Activated T-cell treated with anti-CD3 and anti-CD28 coated beads, Interleukin-2, amount 50 U/mL, for 72 hours (primary cell): ENCODE data around the gene CACNA1D. TPM values are rescaled to one million over a fixed set of nuclear protein-coding genes. Genes with fewer than 3 reads are reported as not detected.
A peak's percentile ranks its signal among the peaks of the same experiment; 100 is the strongest.

Experiments used
- ATAC-seq, 2 donors: fragments of 150-1000 bp; cut with Tn5 transposase; replicated peaks in 1 of 2; 2 replicates each; pipeline ENCODE4 v1.10.0; 2021; ENCODE audit warnings: moderate library complexity in 2 of 2, mild to moderate bottlenecking in 1 of 2
- DNase-seq, 2 donors: peaks; one replicate each; pipeline ENCODE4 v3.0.0; 2021 to 2022; ENCODE audit warnings: mixed read lengths in 1 of 2
- H3K27ac Mint-ChIP-seq: one replicate; pipeline ENCODE4 v1.8.0; 2022; ENCODE audit warnings: mild to moderate bottlenecking, moderate library complexity, mixed read lengths
- H3K27me3 Mint-ChIP-seq: one replicate; pipeline ENCODE4 v1.8.0; 2022; ENCODE audit warnings: low read depth, mixed read lengths
- H3K36me3 Mint-ChIP-seq, 2 donors: one replicate each; pipeline ENCODE4 v1.8.0; 2022; ENCODE audit warnings: mixed read lengths in 2 of 2, mild to moderate bottlenecking in 1 of 2; ENCODE audit not compliant: insufficient read depth in 2 of 2
- H3K4me1 Mint-ChIP-seq: one replicate; pipeline ENCODE4 v1.8.0; 2022; ENCODE audit warnings: low read depth, mixed read lengths
- H3K4me3 Mint-ChIP-seq, 2 donors: one replicate each; pipeline ENCODE4 v1.8.0; 2022; ENCODE audit warnings: mild to moderate bottlenecking in 2 of 2, mixed read lengths in 2 of 2, moderate library complexity in 2 of 2
- H3K9me3 Mint-ChIP-seq, 2 donors: one replicate each; pipeline ENCODE4 v1.8.0; 2022; ENCODE audit warnings: mixed read lengths in 2 of 2
- total RNA-seq, 2 donors: library from RNA; stranded (reverse); gene quantifications; one replicate each; pipeline ENCODE4 v1.2.3, GENCODE V29; 2022

Gene CACNA1D
- total RNA-seq, 2 donors from 2014 or later, result 0.82 to 1.9 TPM

DNA sequence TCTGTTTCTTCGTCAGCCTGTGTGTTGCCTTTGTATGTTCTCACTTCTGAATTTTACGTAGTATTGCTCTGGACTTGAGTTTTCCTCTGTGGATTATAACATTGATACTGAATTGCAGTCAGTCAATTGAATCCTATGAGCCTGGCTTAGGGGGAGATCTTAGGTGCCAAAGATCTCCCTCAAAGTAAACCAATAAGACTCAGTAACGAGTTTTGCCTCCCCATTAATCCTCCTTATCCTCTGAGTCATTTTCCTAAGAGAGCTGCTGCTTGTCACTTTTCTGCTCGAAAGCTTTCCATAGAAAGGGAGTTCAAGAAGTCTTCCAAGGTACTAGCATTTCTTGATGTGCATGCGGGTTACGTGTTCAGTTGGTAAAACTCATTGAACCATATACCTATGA, 225.4 kb downstream of the CACNA1D start:
- no peak overlapping the region for H3K4me3 Mint-ChIP-seq
- ATAC-seq (no peak), DNase-seq (no peak)
- no peaks in the 10 kb centered on the region for H3K9me3 Mint-ChIP-seq
- H3K27ac Mint-ChIP-seq, result no peak overlapping the region
- peaks cover 5% of the 10 kb centered on the region for H3K4me1 Mint-ChIP-seq
- H3K27me3 Mint-ChIP-seq, result peaks cover 48% of the 10 kb centered on the region
- H3K36me3 Mint-ChIP-seq, result no peaks in the 10 kb centered on the region

DNA sequence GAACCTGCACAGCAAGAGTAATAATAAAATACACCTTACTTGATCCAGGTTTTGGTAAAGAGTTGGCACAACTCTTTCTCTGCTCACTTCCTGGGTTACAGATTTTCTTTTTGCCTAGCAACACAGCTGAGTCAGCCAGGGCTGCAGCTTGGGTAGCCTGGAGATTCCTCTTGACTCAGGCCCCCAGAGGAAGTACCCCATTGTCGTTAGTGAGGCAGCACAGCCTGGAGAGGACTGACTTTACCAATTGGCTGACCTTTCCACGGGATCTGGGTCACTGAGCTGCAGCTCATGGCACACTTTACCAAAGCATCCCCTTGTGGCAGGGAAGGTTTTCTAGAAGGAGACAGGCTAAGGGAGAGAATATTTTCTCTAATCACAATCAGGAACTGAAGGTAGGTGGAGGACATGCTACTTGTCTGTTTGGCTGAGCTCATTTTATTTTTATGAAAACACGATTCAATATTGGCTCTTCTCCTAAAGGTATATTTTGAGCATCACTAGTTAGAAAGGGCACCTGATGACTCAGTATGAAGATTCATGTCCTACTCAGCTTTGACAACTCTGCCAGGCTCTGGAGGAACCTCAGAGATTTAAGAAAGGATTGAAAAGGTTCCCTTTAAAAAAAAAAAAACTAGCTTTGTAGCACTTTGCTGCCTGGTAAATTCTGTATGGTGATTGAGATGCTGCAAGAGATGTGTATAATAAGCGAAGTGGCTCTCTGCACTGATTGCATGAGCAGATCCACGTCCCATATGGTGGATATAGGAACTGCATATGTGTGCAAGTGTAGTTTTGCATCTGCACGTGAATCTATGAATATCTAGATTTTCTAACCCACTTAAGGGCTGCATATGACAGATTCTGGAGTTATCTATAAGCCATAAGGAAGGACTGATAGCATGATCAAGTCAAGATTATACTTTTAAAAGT, 227.0 kb downstream of the CACNA1D start:
- Mint-ChIP-seq H3K9me3 (no peaks in the 10 kb centered on the region), H3K4me3 (no peak overlapping the region), H3K27ac (no peak overlapping the region), H3K27me3 (peaks cover 63% of the 10 kb centered on the region), H3K36me3 (no peaks in the 10 kb centered on the region), H3K4me1 (peaks cover 5% of the 10 kb centered on the region)
- DNase-seq (no peak), ATAC-seq (no peak)

DNA sequence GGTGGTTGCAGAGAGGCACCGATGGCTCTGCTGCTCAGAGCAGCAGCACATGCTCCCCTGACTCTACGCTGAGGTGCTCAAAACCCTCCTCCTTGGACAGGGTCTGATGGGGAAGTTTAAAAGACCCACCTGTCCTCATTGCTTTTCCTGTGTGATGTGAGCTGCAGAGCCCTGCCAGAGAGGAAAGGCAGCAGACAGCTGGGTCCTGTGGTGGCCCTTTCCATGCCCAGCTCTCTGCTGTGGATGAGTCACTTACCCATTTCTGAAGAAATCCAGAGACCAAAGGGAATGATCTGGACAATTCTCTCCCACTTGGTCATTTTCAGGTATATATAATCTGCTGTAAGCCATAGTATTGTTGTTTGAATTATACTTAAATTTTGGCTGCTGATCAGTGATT, 230.2 kb downstream of the CACNA1D start:
- H3K4me1 Mint-ChIP-seq, result peaks cover 5% of the 10 kb centered on the region

DNA sequence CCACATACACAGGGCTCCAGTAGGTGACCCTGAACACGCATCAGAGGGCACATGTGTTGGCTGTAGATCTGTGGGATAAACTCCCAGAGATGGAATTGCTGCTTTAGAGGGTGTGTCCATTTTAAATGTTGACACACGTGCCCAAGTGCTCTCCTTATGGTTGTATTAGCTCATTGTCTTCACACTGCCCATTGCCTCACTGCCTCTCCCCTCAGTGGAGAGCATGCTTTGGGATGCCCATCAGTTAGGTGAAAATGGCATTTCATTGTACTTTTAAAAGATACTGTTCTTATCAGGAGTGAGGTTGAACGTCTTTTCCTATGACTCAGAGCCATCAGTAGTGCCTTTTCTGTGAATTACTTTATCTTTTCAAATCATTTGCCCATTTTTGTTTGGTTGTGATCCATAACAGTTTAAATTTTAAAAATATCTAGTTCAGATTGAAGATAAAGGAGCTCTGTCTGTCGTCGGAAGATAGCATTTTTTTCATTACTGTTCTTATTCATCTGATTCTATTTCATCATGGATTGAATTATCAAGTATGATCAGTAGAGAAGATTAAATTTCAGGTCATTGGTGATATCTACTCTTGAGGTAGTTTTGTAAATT, 231.1 kb downstream of the CACNA1D start:
- ATAC-seq (no peak), DNase-seq (no peak)
- Mint-ChIP-seq H3K4me3 (no peak overlapping the region), H3K9me3 (no peaks in the 10 kb centered on the region), H3K27ac (no peak overlapping the region), H3K27me3 (peaks cover 66% of the 10 kb centered on the region), H3K36me3 (no peaks in the 10 kb centered on the region), H3K4me1 (peaks cover 5% of the 10 kb centered on the region)

More for the DNA sequence above, 230.2 kb downstream of the CACNA1D start:
- H3K9me3 Mint-ChIP-seq, result no peaks in the 10 kb centered on the region
- ATAC-seq, result no peak
- DNase-seq, result no peak
- H3K4me3 Mint-ChIP-seq, result no peak overlapping the region
- no peak overlapping the region for H3K27ac Mint-ChIP-seq
- H3K36me3 Mint-ChIP-seq, result no peaks in the 10 kb centered on the region
- peaks cover 64% of the 10 kb centered on the region for H3K27me3 Mint-ChIP-seq

DNA sequence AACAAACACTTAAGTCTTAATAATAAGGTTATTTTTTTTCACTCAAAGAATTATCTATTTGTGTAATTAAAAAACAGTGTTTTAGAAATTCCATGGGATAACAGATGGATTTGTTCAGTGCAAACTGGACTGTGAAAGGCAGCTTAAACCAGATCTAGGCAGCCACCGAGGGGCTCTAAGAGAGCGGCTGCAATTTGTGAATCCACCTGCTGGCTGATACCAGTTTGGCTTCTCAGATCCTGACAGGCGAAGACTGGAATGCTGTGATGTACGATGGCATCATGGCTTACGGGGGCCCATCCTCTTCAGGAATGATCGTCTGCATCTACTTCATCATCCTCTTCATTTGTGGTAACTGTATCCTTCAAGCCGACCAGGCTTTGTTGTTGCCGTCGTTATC, 232.2 kb downstream of the CACNA1D start:
- DNase-seq (no peak), ATAC-seq (no peak)
- no peaks in the 10 kb centered on the region for H3K36me3 Mint-ChIP-seq
- H3K4me3 Mint-ChIP-seq, result no peak overlapping the region
- no peaks in the 10 kb centered on the region for H3K9me3 Mint-ChIP-seq
- H3K27ac Mint-ChIP-seq, result no peak overlapping the region
- H3K4me1 Mint-ChIP-seq, result no peaks in the 10 kb centered on the region
- peaks cover 62% of the 10 kb centered on the region for H3K27me3 Mint-ChIP-seq

DNA sequence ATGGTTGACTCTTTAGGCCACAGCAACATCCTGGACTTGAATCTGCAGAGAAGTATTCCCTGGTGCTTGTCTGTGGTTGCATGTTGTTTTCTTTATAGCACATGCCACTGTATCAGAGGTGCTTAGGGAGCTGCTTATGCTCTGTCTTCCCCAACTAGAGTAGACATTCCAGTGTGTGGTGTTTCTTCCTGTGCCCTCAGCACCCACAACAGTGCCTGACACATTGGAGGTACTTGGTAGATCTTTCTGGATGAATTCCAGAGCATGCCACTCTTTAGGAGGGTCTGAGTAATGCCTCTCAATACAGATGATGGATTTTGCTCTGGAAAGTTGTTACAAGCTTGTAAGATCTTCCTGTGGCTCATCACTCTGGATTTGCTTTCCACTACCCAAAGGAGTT, 234.2 kb downstream of the CACNA1D start:
- Mint-ChIP-seq H3K27me3 (peaks cover 57% of the 10 kb centered on the region), H3K9me3 (no peaks in the 10 kb centered on the region), H3K4me3 (no peak overlapping the region), H3K27ac (no peak overlapping the region), H3K4me1 (no peaks in the 10 kb centered on the region), H3K36me3 (no peaks in the 10 kb centered on the region)
- DNase-seq (no peak), ATAC-seq (no peak)

DNA sequence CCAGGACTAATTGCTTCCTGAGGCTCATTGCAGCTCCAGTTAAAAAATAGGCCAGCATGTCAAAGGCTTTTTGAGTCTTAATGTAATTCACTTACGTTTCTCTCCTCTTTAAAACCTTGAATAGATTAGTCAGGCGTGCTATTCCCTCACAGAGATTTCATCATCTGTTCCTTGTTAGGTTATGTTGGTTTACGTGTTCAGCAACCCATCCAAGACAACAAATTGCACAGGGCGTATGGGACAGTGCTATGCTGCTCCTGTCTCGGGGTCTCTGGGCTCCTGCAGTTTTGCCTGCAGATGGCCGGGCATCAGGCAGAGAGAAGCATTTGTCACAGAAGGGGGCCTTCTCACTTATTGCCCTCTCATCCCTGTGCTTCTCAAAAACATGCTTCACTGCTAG, 234.7 kb downstream of the CACNA1D start:
- H3K27ac Mint-ChIP-seq, result no peak overlapping the region
- no peaks in the 10 kb centered on the region for H3K36me3 Mint-ChIP-seq
- no peak overlapping the region for H3K4me3 Mint-ChIP-seq
- DNase-seq (no peak), ATAC-seq (no peak)
- H3K27me3 Mint-ChIP-seq, result peaks cover 51% of the 10 kb centered on the region
- no peaks in the 10 kb centered on the region for H3K4me1 Mint-ChIP-seq
- H3K9me3 Mint-ChIP-seq, result no peaks in the 10 kb centered on the region

DNA sequence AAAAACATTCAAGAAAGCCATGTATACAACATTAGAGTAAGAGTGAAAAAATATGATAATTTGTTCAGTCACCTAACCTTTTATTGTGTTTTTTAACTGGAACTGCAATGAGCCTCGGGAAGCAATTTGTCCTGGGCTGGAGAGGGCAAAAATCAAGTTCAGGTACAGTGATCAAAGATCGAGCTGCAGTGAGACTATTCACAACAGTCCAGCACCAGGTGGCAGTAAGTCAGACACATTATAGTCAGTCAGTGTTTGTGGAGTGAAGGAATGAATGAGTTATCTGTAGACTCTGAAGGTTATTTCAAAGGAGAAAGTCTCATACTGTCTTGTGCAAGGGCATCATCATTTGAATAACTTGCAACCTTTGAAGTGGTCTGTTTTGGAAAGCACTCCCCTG, 235.2 kb downstream of the CACNA1D start:
- Mint-ChIP-seq H3K4me1 (no peaks in the 10 kb centered on the region), H3K27me3 (peaks cover 50% of the 10 kb centered on the region), H3K9me3 (no peaks in the 10 kb centered on the region), H3K27ac (no peak overlapping the region), H3K4me3 (no peak overlapping the region), H3K36me3 (no peaks in the 10 kb centered on the region)
- DNase-seq (no peak), ATAC-seq (peak; percentile 75 to 86)

DNA sequence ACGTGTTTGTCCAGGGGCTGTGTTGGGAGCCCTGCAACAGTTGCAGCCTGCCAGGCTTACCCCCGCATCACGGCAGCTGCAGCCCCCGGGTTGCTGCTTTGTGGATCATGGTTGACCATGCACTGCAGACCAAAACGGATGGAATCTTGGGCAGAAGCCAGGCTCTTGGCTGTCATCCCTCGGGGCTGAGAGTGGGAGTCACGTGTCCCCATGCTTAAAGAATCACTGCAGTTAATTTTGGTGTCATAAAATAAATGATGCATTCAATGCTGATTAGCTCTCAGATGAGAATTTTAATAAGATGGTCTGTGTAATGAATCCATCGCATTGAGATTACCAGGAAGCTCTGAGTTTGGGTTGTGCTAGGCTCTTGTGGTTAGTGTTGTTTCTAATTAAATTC, 236.2 kb downstream of the CACNA1D start:
- ATAC-seq (no peak), DNase-seq (no peak)
- Mint-ChIP-seq H3K27me3 (peaks cover 44% of the 10 kb centered on the region), H3K4me1 (no peaks in the 10 kb centered on the region), H3K9me3 (no peaks in the 10 kb centered on the region), H3K4me3 (no peak overlapping the region), H3K27ac (no peak overlapping the region), H3K36me3 (no peaks in the 10 kb centered on the region)

DNA sequence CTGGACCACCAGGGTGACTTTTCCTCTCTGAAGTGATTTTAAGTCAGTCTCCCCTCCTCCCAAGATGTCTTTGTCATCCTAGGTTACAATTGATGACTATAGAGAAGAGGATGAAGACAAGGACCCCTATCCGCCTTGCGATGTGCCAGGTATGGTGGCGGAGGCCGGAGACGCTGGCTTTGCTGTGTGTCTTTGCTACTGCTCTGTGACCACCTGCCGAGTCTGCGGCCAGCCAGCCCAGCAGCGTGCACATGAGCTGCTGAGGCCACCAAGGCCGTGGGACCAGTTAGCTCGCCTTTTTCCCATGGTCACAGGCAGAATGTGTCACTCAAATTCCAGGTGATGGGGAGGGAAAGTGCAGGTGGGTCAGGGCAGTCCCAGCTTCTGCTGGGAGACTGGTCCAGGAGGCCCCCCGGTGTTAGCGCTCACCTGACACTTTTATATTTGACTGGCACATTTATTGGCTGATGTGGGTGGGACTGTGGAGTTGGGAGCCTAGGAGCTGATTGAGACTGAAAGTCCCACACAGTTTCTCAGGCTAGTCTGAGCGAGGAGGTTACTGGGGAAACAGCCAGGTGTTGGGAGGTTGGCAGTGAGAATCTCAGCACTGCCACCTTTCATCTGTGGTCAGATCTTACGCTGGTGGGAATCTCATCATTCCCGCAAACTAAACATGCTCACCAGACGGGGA, 237.7 kb downstream of the CACNA1D start:
- Mint-ChIP-seq H3K4me1 (no peaks in the 10 kb centered on the region), H3K4me3 (no peak overlapping the region), H3K27ac (no peak overlapping the region), H3K36me3 (no peaks in the 10 kb centered on the region), H3K27me3 (peaks cover 30% of the 10 kb centered on the region), H3K9me3 (no peaks in the 10 kb centered on the region)
- no peak for DNase-seq
- no peak for ATAC-seq

DNA sequence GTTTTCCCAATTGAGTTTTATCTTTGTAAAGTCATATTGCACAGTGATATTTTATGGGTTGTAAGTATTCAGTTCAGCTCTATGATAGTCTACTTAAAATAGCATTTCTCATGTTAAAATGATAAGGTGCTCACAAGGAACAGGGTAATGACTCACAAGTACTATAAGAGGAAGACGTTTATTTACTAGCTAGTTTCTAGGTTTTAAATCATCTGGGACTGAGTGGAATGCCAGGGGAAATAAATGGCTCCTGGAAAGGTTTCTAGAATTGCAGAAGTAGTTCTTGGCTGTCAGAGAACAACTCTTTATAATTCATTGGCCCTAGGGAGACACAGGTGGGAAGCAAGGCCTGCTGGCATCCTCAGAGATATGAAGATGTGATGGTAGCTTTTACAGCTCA, 239.0 kb downstream of the CACNA1D start:
- Mint-ChIP-seq H3K9me3 (no peaks in the 10 kb centered on the region), H3K4me3 (no peak overlapping the region), H3K4me1 (no peaks in the 10 kb centered on the region), H3K27ac (no peak overlapping the region), H3K36me3 (no peaks in the 10 kb centered on the region), H3K27me3 (peaks cover 24% of the 10 kb centered on the region)
- ATAC-seq (no peak), DNase-seq (no peak)

DNA sequence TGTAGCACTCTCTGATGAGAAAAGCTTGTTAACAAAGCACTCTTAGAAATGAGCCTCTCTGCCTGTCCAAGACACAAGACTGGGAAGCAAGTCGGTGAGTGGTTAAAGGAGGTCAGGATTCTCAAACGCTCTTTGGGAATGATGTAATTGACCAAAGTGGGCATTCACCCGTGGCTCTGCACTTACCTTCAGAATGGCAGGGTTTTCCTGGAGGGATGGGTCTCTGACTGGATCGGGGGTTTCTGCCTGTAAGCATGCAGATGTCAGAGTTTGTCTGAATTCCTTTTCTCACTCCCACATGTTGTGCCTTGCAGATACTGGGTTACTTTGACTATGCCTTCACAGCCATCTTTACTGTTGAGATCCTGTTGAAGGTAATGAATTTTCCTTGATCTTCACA, 245.6 kb downstream of the CACNA1D start:
- Mint-ChIP-seq H3K9me3 (no peaks in the 10 kb centered on the region), H3K27me3 (peaks cover 21% of the 10 kb centered on the region), H3K36me3 (no peaks in the 10 kb centered on the region), H3K4me3 (no peak overlapping the region), H3K27ac (no peak overlapping the region), H3K4me1 (peaks cover 4% of the 10 kb centered on the region)
- DNase-seq (no peak), ATAC-seq (no peak)

DNA sequence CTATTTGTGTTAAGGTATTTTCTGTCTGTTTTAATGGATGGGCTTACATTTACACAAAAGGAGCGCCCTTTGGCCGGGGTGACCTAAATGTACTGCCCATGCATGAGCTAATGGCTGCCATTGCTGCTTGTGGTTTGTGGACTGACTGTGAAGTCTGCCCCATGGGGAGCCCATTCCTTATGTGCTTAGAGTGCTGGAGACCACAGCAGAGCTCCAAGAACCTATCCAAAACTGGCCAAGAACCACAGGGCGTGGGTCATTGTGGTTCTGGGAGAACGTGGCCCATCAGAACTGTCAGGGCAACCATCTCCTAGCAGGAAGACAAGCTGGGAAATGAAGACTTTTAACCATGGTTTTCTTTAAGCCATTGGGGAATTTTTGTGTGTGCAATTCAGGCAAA, 246.5 kb downstream of the CACNA1D start:
- Mint-ChIP-seq H3K27me3 (peaks cover 21% of the 10 kb centered on the region), H3K27ac (no peak overlapping the region), H3K4me3 (no peak overlapping the region), H3K4me1 (peaks cover 4% of the 10 kb centered on the region), H3K9me3 (no peaks in the 10 kb centered on the region), H3K36me3 (no peaks in the 10 kb centered on the region)
- no peak for ATAC-seq
- no peak for DNase-seq
